ENCODE measurements around the gene RPL7A. TPM values are rescaled to one million over a fixed set of nuclear protein-coding genes. Genes with fewer than 3 reads are reported as not detected.

Gene RPL7A
- total RNA-seq, 2 experiments from 2014 or later, result 2,867 to 2,961 TPM

DNA sequence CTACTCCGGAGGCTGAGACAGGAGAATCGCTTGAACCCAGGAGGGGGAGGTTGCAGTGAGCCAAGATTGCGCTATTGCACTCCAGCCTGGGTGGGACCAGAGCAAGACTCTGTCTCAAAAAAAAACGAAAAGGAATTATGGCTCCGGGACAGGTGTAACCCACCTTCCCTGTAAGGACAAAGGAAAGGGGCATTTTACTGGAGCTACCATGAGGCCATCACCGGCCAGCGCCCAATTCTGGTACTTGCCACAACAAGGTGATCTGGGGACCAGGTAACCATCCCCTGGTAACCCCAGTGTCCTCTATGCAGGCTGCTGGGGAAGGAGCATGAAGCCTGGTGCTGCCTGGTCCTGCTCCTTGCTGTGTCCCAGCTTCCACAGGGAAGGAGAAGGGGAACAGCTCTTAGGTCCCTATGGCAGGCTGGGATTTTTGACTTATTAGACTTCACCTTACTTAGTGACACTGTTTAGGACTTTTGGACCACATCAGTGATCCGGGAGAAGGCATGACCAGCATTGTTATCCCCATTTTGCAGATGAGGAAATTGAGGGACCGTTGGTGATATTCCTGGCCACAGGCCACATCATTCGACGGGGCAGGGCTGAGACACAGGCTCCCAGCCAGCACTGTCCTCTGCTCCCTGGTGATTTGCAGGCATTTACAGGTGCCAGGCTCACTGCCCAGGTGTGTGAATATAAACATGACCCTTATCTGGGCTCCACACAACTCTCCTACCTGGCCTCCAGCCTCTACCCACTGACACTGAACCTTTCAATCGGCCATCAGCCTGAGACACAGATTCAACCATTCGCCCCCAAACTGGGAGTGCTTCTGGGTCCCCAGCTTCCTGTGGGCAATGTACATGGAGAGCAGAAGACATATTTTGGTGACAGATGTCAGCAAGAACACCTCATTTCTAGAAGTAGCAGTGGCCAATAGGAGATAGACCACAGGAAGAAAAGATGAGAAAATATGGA, 46.5 kb upstream of the RPL7A start:
- no peak for DNase-seq (ENCODE audit: low spot score)
- H2AFZ ChIP-seq (ENCODE audit: low read length), result no peak overlapping the region
- ChIA-PET POLR2A (no interaction called here), CTCF (ENCODE audit: unreplicated experiment) (no interaction called here)
- H3K4me2 ChIP-seq (ENCODE audit: low read length), result no peak overlapping the region
- TF ChIP-seq, protein P1, sequence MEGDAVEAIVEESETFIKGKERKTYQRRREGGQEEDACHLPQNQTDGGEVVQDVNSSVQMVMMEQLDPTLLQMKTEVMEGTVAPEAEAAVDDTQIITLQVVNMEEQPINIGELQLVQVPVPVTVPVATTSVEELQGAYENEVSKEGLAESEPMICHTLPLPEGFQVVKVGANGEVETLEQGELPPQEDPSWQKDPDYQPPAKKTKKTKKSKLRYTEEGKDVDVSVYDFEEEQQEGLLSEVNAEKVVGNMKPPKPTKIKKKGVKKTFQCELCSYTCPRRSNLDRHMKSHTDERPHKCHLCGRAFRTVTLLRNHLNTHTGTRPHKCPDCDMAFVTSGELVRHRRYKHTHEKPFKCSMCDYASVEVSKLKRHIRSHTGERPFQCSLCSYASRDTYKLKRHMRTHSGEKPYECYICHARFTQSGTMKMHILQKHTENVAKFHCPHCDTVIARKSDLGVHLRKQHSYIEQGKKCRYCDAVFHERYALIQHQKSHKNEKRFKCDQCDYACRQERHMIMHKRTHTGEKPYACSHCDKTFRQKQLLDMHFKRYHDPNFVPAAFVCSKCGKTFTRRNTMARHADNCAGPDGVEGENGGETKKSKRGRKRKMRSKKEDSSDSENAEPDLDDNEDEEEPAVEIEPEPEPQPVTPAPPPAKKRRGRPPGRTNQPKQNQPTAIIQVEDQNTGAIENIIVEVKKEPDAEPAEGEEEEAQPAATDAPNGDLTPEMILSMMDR (conservative IDR thresholded peaks at IDR 0.05; ENCODE audit: low read length), result no peak
- TF ChIP-seq EZH2phosphoT487 (IDR thresholded peaks at IDR 0.05; ENCODE audit: borderline replicate concordance, low read depth, low read length), result no peak
- no peaks in the 10 kb centered on the region for H3K9me2 ChIP-seq (ENCODE audit: insufficient read depth, low read length)
- no peak overlapping the region for H3K27ac ChIP-seq (ENCODE audit: low read depth, low read length, poor library complexity, severe bottlenecking)
- H3K4me1 ChIP-seq (ENCODE audit: insufficient read depth, low read length, poor library complexity, severe bottlenecking), result no peaks in the 10 kb centered on the region
- H4K20me1 ChIP-seq (ENCODE audit: insufficient read depth, low read length), result no peaks in the 10 kb centered on the region
- no TSS peak for BruUV-seq (replicated peaks)
- H3K79me2 ChIP-seq (ENCODE audit: insufficient read depth, low read depth, low read length), result no peaks in the 10 kb centered on the region
- H3K36me3 ChIP-seq (ENCODE audit: insufficient read depth, low read length), result no peaks in the 10 kb centered on the region
- H3K9me3 ChIP-seq (ENCODE audit: low read length), result no peaks in the 10 kb centered on the region
- H3K4me3 ChIP-seq (ENCODE audit: low read depth, low read length, poor library complexity, severe bottlenecking), result no peak overlapping the region
- intact Hi-C loops (cut with micrococcal nuclease; ENCODE audit: unreplicated experiment), result no loop called here

DNA sequence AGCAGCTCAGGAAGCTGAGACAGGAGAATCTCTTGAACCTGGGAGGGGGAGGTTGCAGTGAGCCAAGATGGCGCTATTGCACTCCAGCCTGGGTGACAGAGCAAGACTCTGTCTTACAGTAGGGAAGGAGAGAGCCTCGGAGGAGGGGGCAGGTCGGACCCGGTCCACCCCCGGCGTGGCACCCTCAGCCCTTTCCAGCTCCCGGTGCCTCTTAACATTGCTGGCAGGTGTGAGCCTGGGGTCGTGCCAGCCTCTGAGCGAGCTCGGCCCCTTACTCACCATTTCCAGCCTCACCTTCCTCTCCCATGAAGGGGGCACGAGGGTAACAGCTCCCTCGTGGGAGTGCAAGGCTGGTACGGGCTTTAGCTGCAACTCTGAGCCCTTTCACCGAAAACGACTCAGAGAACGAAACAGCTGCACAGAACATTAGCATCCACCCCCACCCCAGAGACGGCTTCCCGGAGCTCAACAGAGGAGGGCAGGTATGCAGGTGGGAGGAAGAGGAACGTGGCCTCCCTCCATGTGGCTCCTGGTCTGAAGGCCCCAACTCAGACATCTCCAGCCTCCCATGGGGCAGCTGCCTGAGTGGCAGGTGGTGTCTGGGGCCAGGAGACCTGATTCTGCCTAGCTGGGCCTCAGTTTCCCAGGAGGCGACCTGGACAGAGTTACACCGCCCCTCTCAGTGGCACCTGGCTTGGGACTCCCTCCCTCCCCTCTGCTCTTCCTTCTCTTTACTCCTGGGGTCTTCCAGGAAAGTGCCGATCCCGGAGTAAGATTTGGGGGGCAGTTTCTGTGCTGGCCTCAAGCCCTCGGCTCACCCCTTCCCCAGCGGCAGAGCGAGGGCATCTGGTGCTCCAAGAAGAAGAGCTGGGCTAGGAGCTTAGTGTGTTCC, 44.5 kb upstream of the RPL7A start:
- ChIA-PET CTCF (ENCODE audit: unreplicated experiment) (interaction anchor here (0.6 kb wide), 1 partner anchor 1017 kb away, joined by 8 read pairs; no protein-coding TSS in a partner anchor), POLR2A (no interaction called here)
- intact Hi-C loops (cut with micrococcal nuclease; ENCODE audit: unreplicated experiment), result no loop called here
- H3K4me2 ChIP-seq (ENCODE audit: low read length), result no peak overlapping the region
- H3K27ac ChIP-seq (ENCODE audit: low read depth, low read length, poor library complexity, severe bottlenecking), result no peak overlapping the region
- H3K9me2 ChIP-seq (ENCODE audit: insufficient read depth, low read length), result no peaks in the 10 kb centered on the region
- H3K9me3 ChIP-seq (ENCODE audit: low read length), result no peaks in the 10 kb centered on the region
- TF ChIP-seq EZH2phosphoT487 (IDR thresholded peaks at IDR 0.05; ENCODE audit: borderline replicate concordance, low read depth, low read length), result no peak
- TF ChIP-seq, protein P1 (conservative IDR thresholded peaks at IDR 0.05; ENCODE audit: low read length), result no peak
- no peak overlapping the region for H2AFZ ChIP-seq (ENCODE audit: low read length)
- no peaks in the 10 kb centered on the region for H3K4me1 ChIP-seq (ENCODE audit: insufficient read depth, low read length, poor library complexity, severe bottlenecking)
- no peaks in the 10 kb centered on the region for H3K79me2 ChIP-seq (ENCODE audit: insufficient read depth, low read depth, low read length)
- BruUV-seq (replicated peaks), result no TSS peak
- no peak overlapping the region for H3K4me3 ChIP-seq (ENCODE audit: low read depth, low read length, poor library complexity, severe bottlenecking)
- no peak for DNase-seq (ENCODE audit: low spot score)
- H3K36me3 ChIP-seq (ENCODE audit: insufficient read depth, low read length), result no peaks in the 10 kb centered on the region
- no peaks in the 10 kb centered on the region for H4K20me1 ChIP-seq (ENCODE audit: insufficient read depth, low read length)

Data from OCI-LY7 (cell line).